ENCODE data around the gene IQCB1. TPM values are rescaled to one million over a fixed set of nuclear protein-coding genes. Genes with fewer than 3 reads are reported as not detected.

Gene IQCB1
- total and polyA plus RNA-seq, 7 donors = 6.2 to 21.6 (median 18.9) TPM

DNA sequence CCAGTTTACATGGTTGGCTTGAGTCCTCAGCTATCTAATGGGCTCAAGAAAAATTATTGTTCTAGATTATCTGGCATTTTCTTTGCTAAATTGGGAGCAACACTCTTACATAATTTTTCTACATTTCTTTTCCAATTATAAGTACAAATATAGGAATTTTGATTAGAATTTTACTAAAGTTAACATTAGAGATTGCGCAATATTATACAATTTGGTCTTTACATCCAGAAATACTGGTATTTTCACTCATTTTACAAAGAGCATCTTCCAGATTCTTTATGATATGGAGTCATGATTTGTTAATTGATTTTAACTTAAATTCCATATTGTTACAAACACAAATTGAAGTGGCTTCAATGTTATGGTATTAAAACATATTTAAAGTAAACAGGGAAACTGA lies 65.6 kb downstream of the IQCB1 start:
- H3K27me3 ChIP-seq = no peaks in the 10 kb centered on the region
- no peak overlapping the region for H3K4me3 ChIP-seq
- TF ChIP-seq POLR2A (IDR thresholded peaks at IDR 0.05) = no peak
- no peak for TF ChIP-seq POLR2AphosphoS5 (IDR thresholded peaks at IDR 0.05)
- TF ChIP-seq, protein P1, sequence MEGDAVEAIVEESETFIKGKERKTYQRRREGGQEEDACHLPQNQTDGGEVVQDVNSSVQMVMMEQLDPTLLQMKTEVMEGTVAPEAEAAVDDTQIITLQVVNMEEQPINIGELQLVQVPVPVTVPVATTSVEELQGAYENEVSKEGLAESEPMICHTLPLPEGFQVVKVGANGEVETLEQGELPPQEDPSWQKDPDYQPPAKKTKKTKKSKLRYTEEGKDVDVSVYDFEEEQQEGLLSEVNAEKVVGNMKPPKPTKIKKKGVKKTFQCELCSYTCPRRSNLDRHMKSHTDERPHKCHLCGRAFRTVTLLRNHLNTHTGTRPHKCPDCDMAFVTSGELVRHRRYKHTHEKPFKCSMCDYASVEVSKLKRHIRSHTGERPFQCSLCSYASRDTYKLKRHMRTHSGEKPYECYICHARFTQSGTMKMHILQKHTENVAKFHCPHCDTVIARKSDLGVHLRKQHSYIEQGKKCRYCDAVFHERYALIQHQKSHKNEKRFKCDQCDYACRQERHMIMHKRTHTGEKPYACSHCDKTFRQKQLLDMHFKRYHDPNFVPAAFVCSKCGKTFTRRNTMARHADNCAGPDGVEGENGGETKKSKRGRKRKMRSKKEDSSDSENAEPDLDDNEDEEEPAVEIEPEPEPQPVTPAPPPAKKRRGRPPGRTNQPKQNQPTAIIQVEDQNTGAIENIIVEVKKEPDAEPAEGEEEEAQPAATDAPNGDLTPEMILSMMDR (IDR thresholded peaks at IDR 0.05) = no peak
- TF ChIP-seq EP300 (IDR thresholded peaks at IDR 0.05) = no peak
- H3K4me1 ChIP-seq = no peaks in the 10 kb centered on the region
- DNase-seq = no peak
- 99 to 100% methylated on average over 1 of the region's 1 CpG for WGBS, 2 donors
- no peak overlapping the region for H3K27ac ChIP-seq
- no peaks in the 10 kb centered on the region for H3K9me3 ChIP-seq
- peaks cover 0 to 51% (median 26%) of the 10 kb centered on the region in 4 donors for H3K36me3 ChIP-seq
- intact Hi-C loops (cut with DNase I) = no loop called here

DNA sequence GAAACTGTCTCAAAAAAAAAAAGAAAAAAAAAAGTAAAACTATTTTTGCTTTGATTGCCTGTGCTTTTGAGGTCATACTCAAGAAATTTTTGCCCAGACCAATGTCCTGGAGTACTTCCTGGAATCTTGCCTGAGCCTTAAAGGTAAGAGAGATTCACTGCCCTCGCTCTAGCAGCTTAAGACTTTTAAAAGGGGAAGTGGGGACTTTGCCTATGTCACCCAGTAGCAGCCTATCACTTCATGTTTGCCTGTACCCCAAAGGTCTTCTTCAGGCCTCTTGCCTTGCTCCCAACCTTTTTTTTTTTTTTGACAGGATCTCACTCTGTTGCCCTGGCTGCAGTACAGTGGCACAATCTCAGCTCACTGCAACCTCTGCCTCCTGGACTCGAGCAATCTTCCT lies 66.4 kb downstream of the IQCB1 start:
- intact Hi-C loops (cut with DNase I) = no loop called here
- Histone ChIP-seq H3K4me3 (no peak overlapping the region), H3K4me1 (no peaks in the 10 kb centered on the region), H3K27me3 (no peaks in the 10 kb centered on the region), H3K27ac (no peak overlapping the region), H3K9me3 (no peaks in the 10 kb centered on the region), H3K36me3 (peaks cover 0 to 46% (median 26%) of the 10 kb centered on the region in 4 donors)
- no peak for DNase-seq
- TF ChIP-seq, protein P1 (IDR thresholded peaks at IDR 0.05) = no peak
- TF ChIP-seq POLR2AphosphoS5 (IDR thresholded peaks at IDR 0.05) (no peak), EP300 (IDR thresholded peaks at IDR 0.05) (no peak), POLR2A (IDR thresholded peaks at IDR 0.05) (no peak)
- 89 to 96% methylated on average over 2 of the region's 2 CpGs for WGBS, 2 donors

DNA sequence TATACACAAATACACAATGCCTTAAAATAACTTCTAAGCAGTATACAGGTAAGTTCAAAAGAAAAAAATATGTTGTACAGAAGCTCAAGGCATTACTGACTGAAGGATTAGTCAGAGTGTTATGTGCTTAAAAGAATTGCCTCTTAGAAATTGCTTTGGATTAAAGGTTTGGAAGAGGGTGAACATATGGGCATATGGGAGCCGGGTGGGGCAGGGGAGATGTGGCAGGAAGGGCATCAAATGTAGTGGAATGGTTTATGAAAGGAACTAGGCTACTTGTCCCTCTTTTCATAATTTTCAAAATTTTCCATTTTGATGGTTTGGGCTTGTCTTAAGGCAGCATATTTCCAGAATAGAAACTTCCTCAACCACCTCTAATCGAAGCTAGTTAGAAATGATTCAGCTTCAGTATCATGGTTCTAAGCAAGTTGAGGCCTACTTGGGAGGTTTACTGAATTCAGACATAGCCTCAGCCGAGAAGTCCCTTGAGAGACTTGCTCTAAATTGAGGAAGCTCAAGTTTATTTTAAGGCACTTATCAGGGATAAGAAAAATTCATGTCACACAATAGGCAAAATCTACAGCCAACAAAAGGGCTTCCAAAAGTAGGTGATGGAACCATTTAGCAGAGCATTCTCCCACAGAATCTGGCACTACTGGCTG lies 75.2 kb downstream of the IQCB1 start:
- TF ChIP-seq, protein P1 (IDR thresholded peaks at IDR 0.05) = no peak
- no peak for TF ChIP-seq EP300 (IDR thresholded peaks at IDR 0.05)
- TF ChIP-seq POLR2AphosphoS5 (IDR thresholded peaks at IDR 0.05) = no peak
- TF ChIP-seq POLR2A (IDR thresholded peaks at IDR 0.05) = no peak
- no peaks in the 10 kb centered on the region for H3K36me3 ChIP-seq
- no peaks in the 10 kb centered on the region for H3K4me1 ChIP-seq
- 74 to 89% methylated on average over 3 of the region's 3 CpGs for WGBS, 2 donors
- no peak overlapping the region for H3K4me3 ChIP-seq
- no peaks in the 10 kb centered on the region for H3K27me3 ChIP-seq
- DNase-seq = no peak
- intact Hi-C loops (cut with DNase I) = no loop called here
- no peak overlapping the region for H3K27ac ChIP-seq
- H3K9me3 ChIP-seq = no peaks in the 10 kb centered on the region

DNA sequence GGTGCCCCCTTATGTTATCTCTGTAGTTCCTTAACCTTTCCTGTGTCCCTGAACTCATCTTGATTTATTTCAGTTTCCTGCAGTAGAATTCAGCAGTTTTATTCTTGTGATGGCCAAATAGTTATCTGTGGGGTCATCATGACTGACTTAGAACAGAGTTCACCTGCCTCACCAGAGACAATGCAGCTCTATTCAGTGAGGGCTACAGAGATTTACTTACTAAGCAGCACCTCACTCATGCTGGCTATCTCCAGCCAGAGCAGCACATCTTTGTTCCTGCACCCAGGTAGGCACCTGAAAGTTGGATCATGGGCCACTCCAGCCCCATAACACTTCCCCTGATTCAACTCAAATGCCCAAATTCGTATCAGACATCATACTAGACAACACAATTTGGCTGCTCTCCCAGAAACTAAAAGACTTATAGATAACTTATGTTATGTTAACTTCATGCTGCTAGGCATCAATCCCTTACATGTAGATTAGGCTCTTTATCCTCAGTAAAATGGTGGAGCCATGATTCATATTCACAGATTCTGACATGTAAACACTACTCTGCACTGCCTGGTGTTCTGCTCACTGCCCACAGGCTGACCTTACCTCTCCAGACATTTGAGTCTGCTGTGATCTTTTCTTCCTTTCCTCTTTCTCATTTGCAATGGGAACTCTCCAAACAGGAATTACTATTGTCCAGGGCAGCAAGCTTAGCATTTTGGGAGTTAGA lies 76.0 kb downstream of the IQCB1 start:
- no peak overlapping the region for H3K27ac ChIP-seq
- no peaks in the 10 kb centered on the region for H3K9me3 ChIP-seq
- H3K36me3 ChIP-seq = no peaks in the 10 kb centered on the region
- no peaks in the 10 kb centered on the region for H3K4me1 ChIP-seq
- DNase-seq = no peak
- intact Hi-C loops (cut with DNase I) = no loop called here
- no peaks in the 10 kb centered on the region for H3K27me3 ChIP-seq
- 37 to 67% methylated on average over 1 of the region's 1 CpG for WGBS, 2 donors
- TF ChIP-seq, protein P1 (IDR thresholded peaks at IDR 0.05) = no peak
- no peak for TF ChIP-seq POLR2A (IDR thresholded peaks at IDR 0.05)
- no peak for TF ChIP-seq EP300 (IDR thresholded peaks at IDR 0.05)
- no peak for TF ChIP-seq POLR2AphosphoS5 (IDR thresholded peaks at IDR 0.05)
- H3K4me3 ChIP-seq = no peak overlapping the region

Data from sigmoid colon (tissue), 7 donors.